NCI-H1436 treated with DMSO at 0.1 percent for 48 hours (cell line): Measurements from ENCODE around the gene SYNJ2.

Experiments used
- DNase-seq: peaks from one replicate; lab custom pipeline; 2025; lab: John Stamatoyannopoulos, UW

SYNJ2 gene

GRCh38 chr6:158060455-158061360 lies 79.0 kb downstream of the SYNJ2 start:
- no peak for DNase-seq

- no peak for DNase-seq
These were observed 79.7 kb downstream of the SYNJ2 start for GRCh38 chr6:158061361-158061708.

GRCh38 chr6:158061709-158062461 lies 80.2 kb downstream of the SYNJ2 start:
- DNase-seq = no peak

DNA sequence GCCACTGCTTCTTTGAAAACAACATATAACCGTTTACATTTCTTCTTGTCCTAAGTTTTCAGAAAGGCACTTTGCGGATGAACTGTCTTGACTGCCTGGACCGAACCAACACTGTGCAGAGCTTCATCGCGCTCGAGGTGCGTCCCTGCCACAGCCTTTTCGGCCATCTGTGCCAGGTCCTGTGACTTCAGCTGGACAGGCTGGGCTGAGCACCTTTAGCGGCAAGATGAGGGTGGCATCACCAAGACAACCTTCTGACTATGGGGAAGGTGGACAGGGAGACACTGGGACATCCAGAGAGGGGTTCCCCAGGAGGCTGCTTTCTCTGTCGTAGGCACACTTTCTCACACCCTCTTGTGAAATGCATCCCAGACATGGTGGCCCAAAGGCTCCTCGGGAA lies 82.1 kb downstream of the SYNJ2 start:
- no peak for DNase-seq

- no peak for DNase-seq
These were observed 83.1 kb downstream of the SYNJ2 start for GRCh38 chr6:158064725-158065251.

DNA sequence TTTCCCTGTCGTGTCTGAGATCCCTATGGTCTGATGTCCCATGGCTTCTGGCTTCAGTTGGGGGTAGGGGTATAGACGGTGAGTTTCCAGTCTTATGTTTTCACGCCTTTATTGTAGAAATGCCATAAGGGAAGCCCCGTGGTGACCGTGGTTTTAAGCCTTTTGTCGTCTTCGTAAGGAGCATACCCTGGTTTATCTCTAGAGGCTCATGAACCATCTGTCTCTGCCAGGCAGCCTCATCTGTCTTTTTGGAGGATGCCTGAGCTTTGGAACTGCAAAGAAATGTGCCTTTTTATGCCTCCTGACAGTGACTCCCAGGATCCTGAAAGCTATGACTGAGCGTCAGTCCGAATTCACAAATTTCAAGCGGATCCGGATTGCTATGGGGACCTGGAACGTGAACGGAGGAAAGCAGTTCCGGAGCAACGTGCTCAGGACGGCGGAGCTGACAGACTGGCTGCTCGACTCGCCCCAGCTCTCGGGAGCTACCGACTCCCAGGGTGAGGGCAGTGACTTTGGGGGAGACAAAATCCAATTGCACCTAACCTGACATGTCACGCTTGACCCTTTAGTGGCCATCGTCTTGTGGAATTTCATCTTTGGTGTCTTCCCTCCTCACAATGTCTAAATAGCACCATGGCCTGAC lies 84.6 kb downstream of the SYNJ2 start:
- no peak for DNase-seq

DNA sequence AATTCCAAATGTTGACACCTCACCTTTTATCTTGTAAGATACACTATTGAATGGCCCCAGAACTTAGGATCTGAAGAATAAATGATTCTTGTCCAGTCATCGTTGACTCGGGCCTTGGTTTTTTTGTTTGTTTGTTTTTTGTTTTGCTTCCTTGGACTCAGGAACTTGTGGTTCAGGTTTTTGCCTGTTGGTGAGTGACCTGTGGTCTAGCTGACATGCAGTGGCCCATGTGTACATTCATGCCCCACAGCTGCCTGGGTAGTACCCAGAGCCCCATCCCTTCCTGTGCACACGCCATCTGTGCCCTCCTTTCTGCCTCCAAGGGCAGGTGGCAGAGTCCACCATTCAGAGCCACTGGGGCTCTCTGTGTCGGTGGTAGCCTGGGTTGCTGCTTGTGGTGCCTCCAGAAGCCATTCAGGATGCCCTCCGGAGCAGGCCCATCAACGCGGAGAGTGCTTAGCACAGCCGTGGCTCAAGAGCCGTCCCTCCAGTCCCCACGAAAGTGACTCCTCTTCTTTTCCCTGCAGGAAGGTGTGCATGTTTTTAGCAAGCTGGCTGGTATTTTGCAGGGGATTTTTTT lies 85.9 kb downstream of the SYNJ2 start:
- no peak for DNase-seq

- no peak for DNase-seq
These were observed 86.7 kb downstream of the SYNJ2 start for GRCh38 chr6:158068156-158068892.

DNA sequence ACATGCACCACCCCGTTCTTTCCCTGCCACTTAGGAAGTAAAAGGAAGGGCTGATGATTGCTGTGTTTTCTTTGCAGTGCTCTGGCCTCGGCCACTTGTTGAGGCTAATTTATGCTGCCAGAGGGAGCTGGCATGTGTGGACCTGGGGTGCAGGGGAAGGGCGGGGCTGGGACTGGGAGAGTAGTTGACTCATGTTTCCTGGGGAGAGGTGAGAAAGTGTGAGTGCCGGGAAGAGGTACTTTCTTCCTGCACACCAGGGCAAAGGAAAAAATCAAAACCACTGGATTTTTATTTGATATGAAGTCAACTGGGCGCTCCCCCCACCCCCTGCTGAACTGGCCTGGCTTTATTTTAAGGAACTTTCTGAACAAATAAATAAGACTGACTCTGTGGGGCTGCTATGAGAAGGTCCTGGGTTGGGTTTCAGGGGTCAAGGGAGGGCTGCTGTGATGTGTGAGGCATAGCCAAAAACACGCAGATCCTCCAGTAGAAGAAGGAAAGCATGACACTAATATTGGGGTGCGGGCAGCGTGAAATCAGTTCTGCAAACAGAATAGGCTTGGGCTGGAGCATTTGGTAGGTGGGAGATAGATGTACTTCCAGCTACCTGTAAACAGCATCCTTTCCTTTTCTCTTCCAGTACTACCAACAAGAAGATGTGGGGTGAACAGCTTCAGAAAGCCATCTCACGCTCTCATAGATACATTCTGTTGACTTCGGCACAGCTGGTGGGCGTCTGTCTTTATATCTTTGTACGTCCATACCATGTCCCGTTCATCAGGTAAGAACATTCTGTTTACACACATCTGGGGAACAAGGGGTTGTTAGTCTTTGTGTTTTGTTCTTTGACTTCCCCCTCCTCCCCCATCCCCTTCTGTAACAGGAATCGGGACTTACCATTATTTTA lies 87.5 kb downstream of the SYNJ2 start:
- DNase-seq = no peak

GRCh38 chr6:158069800-158070195 lies 88.1 kb downstream of the SYNJ2 start:
- no peak for DNase-seq

GRCh38 chr6:158070513-158070912 lies 88.8 kb downstream of the SYNJ2 start:
- no peak for DNase-seq

- DNase-seq = no peak
These were observed 89.7 kb downstream of the SYNJ2 start for GRCh38 chr6:158071121-158072082.

DNA sequence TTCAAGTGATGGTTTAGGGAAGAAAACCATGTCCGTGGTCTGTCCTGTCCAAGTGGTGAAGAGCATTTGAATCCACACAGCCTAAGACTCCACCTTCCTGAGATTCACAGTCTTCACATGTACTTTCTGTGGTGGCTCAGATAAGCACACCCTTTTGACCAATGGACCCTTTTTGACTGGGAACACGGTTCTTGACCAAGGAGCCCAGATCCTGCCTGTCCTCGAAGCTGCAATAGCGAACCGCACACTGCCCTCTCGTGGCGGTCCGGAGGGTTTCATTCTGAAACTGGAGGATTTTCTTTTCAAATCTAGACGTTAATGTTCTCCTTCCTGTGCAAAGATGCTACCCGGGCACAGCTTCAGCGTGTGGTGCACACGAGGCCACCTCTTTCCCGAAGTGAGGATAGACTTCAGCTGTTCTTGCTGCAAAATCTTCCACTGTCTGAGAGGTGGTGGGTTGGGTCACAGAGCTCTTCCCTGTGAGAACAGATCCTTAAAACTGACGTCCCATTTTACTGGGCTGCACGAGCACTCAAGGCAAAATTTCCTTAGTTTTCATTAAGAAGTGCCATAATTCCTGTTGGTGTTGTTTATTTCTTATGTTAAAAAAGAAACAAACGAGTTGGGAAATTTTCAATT lies 90.5 kb downstream of the SYNJ2 start:
- no peak for DNase-seq

GRCh38 chr6:158073776-158074175 lies 92.1 kb downstream of the SYNJ2 start:
- no peak for DNase-seq

DNA sequence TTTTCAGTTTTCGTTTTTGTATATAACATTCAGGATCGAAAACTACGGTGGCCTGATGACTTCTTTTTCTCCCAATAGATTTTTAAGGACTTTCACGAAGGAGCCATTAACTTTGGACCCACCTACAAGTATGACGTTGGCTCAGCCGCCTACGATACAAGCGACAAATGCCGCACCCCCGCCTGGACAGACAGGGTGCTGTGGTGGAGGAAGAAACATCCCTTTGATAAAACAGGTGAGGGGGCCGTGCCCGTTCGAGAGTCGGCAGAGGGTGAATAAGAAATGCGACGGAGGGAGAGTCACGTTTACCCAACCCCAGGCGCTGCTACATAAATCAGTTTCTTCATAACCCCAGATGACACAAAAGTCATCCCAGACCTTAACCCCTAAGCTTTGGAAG lies 94.9 kb downstream of the SYNJ2 start:
- no peak for DNase-seq

- no peak for DNase-seq
These were observed 96.0 kb downstream of the SYNJ2 start for GRCh38 chr6:158077676-158078075.

DNA sequence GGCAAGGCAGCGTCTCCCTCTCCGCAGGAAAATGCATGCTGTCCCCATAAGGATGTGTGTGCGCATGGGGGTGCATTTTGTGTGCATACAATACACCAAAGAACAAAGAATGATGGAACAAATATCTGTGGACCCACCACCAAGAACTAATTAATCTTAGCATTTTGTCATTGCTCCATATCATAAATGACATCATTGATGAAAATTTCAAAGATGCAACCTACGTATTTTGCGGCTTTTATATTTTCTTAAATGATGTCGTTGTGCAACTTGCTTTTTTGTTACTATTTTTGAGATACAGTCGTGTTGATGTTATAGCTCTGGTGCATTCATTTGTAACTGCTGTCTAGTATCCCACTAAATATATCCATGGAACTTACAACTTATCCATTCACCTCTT lies 96.7 kb downstream of the SYNJ2 start:
- no peak for DNase-seq

DNA sequence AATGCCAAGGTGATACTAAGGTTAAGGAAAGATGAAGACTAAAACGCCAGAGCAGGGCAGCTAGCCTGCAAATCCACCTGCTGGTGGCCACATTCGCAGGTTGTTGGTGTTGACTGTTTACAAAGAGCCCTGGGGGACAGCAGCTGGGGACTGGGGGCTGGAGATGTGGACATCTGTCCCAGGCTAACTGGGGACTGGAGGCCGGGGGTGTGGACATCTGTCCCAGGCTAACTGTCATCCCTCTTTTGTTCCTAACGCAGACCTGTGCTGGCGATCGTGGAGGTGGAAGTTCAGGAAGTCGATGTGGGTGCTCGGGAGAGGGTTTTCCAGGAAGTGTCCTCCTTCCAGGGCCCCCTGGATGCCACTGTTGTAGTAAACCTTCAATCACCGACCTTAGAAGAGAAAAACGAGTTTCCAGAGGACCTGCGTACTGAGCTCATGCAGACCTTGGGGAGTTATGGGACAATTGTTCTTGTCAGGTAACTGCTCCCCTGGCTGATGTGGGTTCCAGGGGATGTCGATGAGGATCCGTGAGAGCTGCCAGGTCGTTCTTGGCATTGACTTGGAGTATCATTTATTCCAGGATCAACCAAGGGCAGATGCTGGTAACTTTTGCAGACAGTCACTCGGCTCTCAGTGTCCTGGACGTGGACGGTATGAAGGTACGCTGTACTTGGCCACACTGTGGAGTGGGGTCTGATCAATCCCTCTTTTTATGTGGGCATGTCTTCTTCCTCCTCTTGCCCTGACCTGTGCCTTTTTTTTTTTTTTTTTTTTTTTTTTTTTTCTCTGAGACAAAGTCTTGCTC lies 99.4 kb downstream of the SYNJ2 start:
- no peak for DNase-seq
